ENCODE measurements around the gene MRNIP. TPM values are rescaled to one million over a fixed set of nuclear protein-coding genes. Genes with fewer than 3 reads are reported as not detected.

The MRNIP gene
- total and polyA plus RNA-seq, 2 of the 8 experiments (the other 6 are each of a cell fraction or from before 2014, with no cell fraction given): 29.6 TPM

DNA sequence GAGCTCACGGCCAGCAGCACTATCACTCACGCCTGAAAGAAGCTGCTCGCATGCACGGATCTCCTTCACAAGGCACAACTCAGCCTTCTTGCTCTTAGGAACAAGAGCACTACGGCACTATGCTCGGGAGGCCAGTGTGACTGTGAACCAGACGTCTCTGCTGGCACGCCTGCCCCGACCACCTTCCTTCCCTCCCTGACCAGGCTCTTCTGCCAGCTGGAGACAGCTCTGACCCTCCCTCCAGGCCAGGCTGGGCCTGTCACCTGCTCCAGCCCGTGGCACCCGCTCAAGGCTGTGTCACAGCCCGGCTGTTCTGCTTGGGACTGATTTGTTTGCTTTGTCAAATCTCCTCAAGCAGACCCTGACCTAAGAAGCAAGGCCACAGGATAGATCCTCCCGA, 42.1 kb upstream of the MRNIP start:
- H4K8ac ChIP-seq (ENCODE audit: extremely low read depth, insufficient read depth, low read length): no peak overlapping the region; the same call in 1 of the 2 replicates
- no peak overlapping the region for H3K4me3 ChIP-seq (ENCODE audit: extremely low read depth in 1 of 4, insufficient read depth in 2 of 4, low read depth in 3 of 4, low read length in 4 of 4)
- peaks cover 3 to 21% (median 5%) of the 10 kb centered on the region in 4 experiments; a peak in 6 of 8 replicates for H3K36me3 ChIP-seq (ENCODE audit: control insufficient read depth in 2 of 4, insufficient read depth in 4 of 4, low read length in 3 of 4)

More for the DNA sequence above, 42.1 kb upstream of the MRNIP start:
- Histone ChIP-seq H3K4me2 (ENCODE audit: insufficient read depth in 1 of 2, low read depth in 2 of 2, low read length in 2 of 2) (no peak overlapping the region), H3K14ac (ENCODE audit: insufficient read length) (no peak overlapping the region), H3K23ac (ENCODE audit: insufficient read length) (no peak overlapping the region), H3K27ac (ENCODE audit: low read depth, low read length) (no peak overlapping the region), H4K5ac (ENCODE audit: insufficient read length, low read depth, low read length) (no peak overlapping the region), H4K91ac (replicated peaks; ENCODE audit: insufficient read length, low read length) (no peak overlapping the region), H3K9ac (replicated peaks in 1 of 4; ENCODE audit: extremely low read depth in 1 of 4, low read depth in 3 of 4, low read length in 3 of 4) (peak overlapping the region in 1 of 4 experiments; percentile 32; a peak in 1 of 7 replicates), H2AK5ac (ENCODE audit: low read depth, low read length) (no peak overlapping the region), H3K56ac (replicated peaks; ENCODE audit: insufficient read length, low read depth, low read length) (no peak overlapping the region), H2BK5ac (ENCODE audit: low read depth, low read length) (no peak overlapping the region), H3K4me1 (replicated peaks in 1 of 4; ENCODE audit: control insufficient read depth in 3 of 4, insufficient read depth in 4 of 4, low read length in 3 of 4) (no peaks in the 10 kb centered on the region), H3K18ac (ENCODE audit: extremely low read depth, low read length) (no peak overlapping the region), H3K79me1 (ENCODE audit: low read depth, low read length) (peaks cover 6% of the 10 kb centered on the region), H2AFZ (ENCODE audit: low read length) (no peak overlapping the region), H3K79me2 (ENCODE audit: control insufficient read depth in 1 of 2, insufficient read depth in 2 of 2, low read length in 2 of 2) (no peaks in the 10 kb centered on the region), H2BK120ac (replicated peaks; ENCODE audit: low read depth, low read length) (no peak overlapping the region), H2BK15ac (ENCODE audit: low read length) (no peak overlapping the region), H2BK12ac (ENCODE audit: low read depth, low read length) (no peak overlapping the region), H3K27me3 (replicated peaks in 1 of 4; ENCODE audit: control insufficient read depth in 3 of 4, extremely low read depth in 1 of 4, insufficient read depth in 3 of 4, low read length in 3 of 4) (no peaks in the 10 kb centered on the region), H3K4ac (replicated peaks; ENCODE audit: insufficient read length, low read depth, low read length) (no peak overlapping the region), H3K9me3 (ENCODE audit: insufficient read depth in 2 of 2, low read depth in 1 of 2, low read length in 1 of 2) (no peaks in the 10 kb centered on the region), H4K20me1 (replicated peaks in 1 of 2; ENCODE audit: control insufficient read depth in 1 of 2, insufficient read depth in 2 of 2, low read length in 2 of 2) (peaks cover 0 to 8% of the 10 kb centered on the region in 2 experiments), H3K23me2 (ENCODE audit: low read depth, low read length) (no peaks in the 10 kb centered on the region), H2BK20ac (ENCODE audit: low read length) (no peak overlapping the region)
- ChIA-PET POLR2A (ENCODE audit: partially characterized antibody) (interaction anchor here (1.1 to 1.6 kb wide), 3 partner anchors 20 to 144 kb away, joined by 3 read pairs; no protein-coding TSS in a partner anchor), CTCF (ENCODE audit: partially characterized antibody) (interaction anchor here (1.4 to 2.5 kb wide), 3 partner anchors 22 to 33 kb away, joined by 3 to 7 read pairs (median 6); no protein-coding TSS in a partner anchor)
- DNase-seq (ENCODE audit: low read depth in 1 of 2, low spot score in 2 of 2) (no peak), FAIRE-seq (no peak)
- WGBS, 2 experiments (ENCODE audit: extremely low coverage in 1 of 2, insufficient coverage in 1 of 2, insufficient read length in 1 of 2, insufficient replicate concordance in 2 of 2, low coverage in 1 of 2, low lambda C conversion rate in 2 of 2, missing lambda C conversion rate in 1 of 2): 89% methylated on average over 11 of the region's 13 CpGs; no CpG with 5 or more reads in 1 of the 2 experiments
- TF ChIP-seq MAFK (IDR thresholded peaks at IDR 0.05; ENCODE audit: low read depth, low read length): no peak
- no peak for TF ChIP-seq JUN (IDR thresholded peaks at IDR 0.05; ENCODE audit: low read depth, low read length)
- no peak for TF ChIP-seq TCF12 (IDR thresholded peaks at IDR 0.05; ENCODE audit: low read depth, low read length)

Measured in H1 (cell line).